ENCODE measurements around the gene VPS37B.
"Not testable (repeated sequence)": the region's sequence is repeated elsewhere in the genome, so short reads cannot be mapped to it uniquely, and the experiment has no call there.

Gene VPS37B

GRCh38 chr12:122903693-122904034, 7.7 kb upstream of the VPS37B start:
- DNase-seq = no peak

DNA sequence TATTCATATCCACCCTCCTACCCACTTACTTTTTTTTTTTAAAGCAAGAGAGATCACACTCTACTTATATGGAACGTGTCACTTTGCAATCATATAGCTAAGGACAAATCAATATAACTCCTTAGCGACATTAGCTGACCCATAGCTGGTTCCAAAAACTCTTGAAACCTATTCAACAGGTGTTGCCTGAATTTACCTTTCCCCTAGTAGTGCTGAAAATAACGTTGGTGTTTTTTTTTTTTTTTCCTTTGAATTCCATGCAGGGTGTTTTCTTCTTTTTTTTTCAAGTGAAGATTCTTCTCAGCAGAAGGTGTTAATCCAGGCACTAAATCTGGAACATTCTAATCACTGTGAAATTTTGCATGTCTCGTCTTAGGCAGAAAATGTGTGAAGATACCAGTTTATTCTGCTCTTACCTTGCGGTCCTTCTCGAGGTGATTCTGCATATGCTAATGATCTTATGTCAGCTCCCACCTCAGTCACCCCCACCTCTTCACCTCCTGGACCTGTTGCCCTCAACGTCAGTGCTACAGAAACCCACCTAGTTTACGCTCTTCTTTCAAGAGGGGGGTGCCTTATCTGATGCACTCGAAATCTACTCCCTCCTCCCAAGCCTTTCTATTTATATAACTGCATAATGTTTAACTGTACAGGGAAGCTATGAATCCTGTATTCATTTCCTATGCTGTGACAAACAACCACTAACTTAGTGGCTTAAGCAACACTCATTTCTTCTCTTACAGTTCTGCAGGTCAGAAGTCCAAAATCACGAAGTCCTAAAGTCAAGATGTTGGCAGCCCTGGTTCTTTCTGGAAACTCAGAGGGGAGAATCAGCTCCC, 7.1 kb upstream of the VPS37B start:
- DNase-seq = no peak

GRCh38 chr12:122899887-122900286, 4.0 kb upstream of the VPS37B start:
- DNase-seq = no peak

GRCh38 chr12:122896662-122897061, 738 bp upstream of the VPS37B start:
- DNase-seq = no peak

DNA sequence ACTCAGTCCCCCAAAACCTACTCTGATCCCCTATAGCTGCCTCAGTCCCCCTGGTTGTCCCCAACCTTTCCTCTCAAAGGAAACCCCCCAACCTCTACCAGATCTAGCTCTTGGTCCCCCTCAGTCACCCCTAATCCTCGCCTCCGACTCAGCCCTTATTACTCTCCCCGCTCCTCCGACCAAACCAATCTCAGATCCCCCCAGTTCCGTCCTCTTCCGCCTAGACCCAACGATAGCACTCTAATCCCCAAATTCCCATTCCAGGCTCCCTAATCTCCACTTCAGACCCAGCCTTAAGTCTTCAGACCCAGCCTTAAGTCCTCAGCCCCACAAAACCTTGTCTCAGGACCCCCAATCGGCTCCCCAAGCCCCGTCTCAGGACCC, 612 bp downstream of the VPS37B start:
- DNase-seq = no peak

DNA sequence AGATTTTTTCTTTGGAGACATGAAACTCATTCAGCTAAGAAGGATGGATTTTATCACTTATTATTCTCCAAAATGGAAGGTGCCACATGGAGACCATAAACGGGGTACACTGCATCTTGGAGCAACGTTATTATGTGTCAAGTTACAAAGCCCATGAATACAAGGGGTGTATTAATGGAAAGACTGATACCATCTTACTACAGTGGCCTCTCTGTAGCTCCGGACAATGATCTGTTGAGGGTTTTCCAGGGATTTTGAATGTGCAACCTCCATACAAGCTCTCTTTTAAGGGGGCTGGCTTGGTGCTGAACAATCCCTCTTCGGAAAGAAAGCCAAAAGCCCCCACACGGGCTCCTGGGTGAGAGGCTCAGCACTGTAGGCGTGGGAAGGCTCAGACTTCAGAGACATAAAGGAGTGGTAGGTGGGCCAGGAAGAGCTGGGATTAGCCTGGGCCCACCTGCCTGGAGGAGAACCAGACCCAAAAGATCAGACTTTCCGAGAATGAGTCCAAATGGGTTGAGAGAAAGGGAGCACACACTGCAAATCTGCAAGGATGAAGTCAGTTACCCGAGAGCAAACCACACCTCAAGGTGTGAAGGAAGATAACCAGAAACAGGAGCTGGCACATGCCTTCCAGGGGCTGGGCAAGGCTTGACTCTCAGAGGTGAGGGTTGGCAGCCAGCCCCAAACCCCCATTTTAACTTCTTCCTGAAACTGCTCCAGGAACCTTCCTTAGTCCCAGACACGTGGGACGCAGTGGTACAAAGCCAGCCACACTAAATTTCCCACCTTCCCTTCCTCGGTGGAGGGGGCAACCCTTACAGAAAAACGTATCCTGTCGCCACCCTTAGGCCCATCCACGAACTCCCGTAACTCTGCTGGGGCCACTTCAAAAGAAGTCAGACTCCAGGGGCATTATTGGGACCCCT, 1.5 kb downstream of the VPS37B start:
- DNase-seq = no peak

- DNase-seq = no peak
These were observed 2.4 kb downstream of the VPS37B start for GRCh38 chr12:122893208-122894153.

DNA sequence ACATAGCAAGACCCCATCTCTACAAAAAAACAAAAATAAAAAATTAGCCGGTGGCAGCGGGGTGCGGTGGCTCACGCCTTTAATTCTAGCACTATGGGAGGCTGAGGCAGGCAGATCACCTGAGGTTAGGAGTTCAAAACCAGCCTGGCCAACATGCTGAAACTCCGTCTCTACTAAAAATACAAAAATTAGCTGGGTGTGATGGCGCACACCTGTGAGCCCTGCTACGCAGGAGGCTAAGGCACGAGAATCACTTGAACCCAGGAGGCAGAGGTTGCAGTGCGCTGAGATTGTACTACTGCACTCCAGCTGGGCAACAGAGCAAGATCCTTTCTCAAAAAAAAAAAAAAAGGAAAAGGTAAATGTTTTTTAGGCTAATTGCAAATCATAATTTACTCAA, 3.2 kb downstream of the VPS37B start:
- not testable (repeated sequence) for DNase-seq

- no peak for DNase-seq
These were observed 4.0 kb downstream of the VPS37B start for GRCh38 chr12:122891661-122892525.

DNA sequence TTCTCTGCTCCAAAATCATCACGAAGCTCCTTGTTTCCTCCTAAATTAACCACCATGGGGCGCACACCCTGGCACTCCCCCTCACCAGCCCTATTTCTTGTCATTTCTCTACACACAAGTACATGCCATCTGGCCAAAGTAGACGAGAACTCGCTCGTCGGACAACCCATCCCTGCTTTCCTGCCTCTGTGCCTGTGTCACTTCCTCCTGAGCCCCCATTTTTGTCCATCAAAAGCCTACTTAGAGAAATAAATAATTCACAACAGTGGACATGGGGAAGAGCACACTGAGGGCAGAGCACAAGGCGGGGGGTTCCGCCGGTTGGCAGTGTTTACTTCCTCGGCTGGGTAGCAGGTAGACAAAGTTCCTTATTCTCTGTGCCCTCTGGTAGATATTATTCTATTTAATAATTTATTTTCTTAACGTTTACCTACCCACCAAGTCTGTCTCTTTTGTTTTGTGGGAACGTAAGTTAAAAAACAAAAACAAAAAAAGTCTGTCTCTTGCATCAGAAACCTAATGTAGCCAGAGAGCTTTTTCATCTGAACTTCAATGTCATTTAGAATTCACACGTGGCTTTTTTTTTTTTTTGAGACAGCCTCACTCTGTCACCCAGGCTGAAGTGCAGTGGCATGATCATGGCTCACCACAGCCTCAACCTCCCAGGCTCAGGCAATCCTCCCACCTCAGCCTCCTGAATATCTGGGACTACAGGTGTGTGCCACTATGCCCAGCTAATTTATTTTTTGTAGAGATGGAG, 6.0 kb downstream of the VPS37B start:
- no peak for DNase-seq

DNA sequence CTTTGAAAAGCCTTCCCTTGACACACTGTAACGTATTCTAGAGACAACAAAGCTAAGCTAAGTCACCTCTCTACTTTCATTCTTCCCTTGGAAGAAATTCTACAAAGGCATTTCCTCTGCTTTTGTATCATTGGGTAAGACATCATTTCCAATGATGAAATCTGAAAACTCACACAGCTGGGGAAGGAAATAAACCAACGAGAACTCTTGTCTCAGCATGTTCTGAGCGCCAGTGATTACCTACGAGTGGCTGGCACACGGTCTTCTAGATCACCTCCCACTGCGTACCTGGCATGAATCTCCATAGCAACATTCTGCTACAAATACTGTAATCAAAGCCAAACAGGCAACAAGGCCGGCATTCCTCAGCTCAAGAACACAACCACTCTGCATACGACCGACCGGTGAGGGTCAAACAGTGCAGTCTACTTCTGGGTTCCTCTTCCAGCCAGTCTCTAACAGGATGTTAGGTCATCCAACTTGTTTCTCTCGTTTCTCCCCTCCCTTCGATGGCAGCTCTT, 7.6 kb downstream of the VPS37B start:
- DNase-seq = peak; percentile 35

DNA sequence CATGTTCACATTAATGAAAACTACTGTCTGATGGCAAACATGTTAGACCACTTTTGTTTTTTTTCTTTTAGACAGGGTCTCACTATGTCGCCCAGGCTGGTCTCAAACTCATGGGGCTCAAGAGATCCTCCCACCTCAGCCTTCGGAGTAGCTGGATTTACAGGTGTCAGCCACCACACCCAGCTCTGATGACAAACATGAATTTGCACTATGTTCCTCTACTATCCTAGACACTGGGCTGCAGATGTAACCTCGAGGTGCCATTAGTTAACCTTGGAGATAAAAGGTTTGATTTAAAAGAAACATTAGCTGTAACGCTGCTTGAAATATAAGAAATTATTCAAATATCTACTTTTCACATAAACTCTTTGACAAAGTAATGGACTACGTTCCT, 8.1 kb downstream of the VPS37B start:
- DNase-seq = no peak

DNA sequence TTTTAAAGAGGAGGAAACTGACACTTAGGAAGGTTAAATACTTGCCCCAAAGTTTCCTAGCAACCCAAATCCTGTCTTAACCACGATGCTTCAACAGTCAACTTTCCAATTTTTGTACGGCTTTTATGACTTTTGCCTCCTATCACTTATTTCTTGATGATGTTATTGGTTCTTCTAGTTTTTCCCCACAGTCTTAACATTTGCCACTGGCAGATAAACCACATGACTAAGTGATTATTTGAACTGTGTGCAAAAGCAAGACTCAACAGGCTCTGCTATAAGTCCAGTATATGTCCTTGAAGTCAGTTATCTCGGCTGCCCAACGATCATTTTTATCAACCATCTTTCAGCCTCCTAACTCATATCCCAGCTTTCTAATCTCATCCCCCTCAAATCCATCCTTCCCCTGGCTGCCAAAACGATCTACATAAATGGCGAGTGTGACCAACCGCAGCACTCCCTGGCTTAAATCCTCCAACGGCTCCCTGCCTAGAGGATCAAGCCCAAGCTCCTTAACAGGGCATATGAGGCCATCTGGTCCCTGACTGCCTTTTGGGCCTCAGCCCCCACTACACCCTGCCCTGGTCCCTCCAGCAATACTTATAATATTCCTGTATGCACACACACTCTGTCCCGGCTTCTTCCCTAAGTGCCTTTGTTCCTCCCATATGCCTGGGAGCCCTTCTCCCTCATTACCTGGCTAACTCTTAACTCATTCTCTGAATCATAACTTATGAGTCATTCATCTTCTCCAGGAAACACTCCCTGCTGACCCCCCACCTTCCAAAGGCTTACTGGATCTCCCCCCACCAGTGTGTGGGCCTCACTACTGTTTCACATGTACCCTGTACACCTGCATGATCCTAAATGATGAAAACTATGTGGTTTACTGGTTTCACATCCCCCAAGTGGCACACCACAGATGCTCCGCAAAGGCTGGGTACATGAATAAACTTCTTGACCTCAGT, 8.8 kb downstream of the VPS37B start:
- no peak for DNase-seq

DNA sequence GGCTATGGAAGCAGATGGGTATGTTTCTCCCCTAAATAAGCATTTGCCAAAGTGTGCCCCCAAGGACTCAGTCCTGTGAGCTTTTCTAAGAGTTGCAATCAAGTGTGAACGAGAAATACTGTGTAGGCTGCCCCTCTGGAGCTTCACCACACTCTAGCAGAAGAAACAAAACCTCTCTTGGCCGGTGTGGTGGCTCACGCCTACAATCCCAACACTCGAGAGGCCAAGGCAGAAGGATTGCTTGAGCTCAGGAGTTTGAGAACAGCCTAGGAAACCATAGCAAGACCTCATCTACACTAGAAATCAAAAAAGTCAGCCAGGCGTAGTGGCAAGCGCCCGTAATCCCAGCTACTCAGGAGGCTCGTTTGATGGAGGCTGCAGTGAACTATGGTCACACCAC, 9.8 kb downstream of the VPS37B start:
- DNase-seq = no peak

GRCh38 chr12:122884860-122885259, 11.1 kb downstream of the VPS37B start:
- DNase-seq = no peak

- DNase-seq = no peak
These were observed 11.7 kb downstream of the VPS37B start for GRCh38 chr12:122884091-122884826.

DNA sequence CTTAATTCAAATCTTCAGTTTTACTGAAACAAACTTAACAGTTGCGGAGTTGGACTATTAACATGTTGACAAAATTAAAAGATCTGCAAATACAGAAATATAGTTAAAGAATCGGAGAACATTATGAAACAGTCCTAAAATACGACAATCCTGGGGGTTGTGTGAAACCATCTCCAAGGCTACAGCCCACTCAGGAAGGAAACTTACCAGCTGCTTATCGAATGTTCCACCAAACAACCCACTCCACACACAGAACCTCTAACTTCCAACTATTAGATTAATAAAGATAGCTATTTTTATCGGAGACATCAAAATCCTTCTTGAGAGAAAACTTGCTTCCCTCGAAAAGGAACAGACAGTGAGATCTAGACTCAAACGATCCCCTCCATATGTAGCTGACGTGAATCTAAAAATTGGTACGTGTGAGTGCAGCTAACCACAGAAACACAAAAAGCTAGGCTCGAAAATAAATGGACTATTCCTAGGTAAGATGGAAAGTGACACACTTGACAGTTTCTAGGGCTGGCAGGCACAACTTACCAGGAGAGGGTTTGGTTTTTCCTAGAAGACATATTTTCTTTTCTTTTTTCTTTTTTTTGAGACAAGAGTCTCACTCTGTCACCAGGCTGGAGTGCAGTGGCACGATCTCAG, 12.9 kb downstream of the VPS37B start:
- DNase-seq = no peak

DNA sequence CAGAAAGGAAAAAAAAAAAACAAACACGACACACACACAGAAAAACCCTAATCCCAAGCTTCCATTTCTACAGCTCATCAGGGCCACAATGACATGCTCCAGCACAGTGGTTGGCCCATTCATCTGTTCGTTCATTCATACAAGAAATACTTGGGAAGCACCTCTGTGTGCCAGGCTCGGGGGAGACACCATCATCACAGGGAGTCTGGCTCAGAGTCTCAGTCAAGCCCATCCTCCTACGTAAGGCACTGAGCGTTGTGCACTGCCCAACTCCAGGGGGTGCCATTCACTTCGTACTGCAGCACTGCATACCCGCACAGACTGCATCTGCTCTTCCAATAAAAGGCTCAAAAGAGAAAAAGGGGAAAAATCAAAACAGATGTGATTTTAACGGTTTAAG, 15.3 kb downstream of the VPS37B start:
- peak; percentile 13 for DNase-seq
